Measurements from ENCODE around the gene LTC4S. TPM values are rescaled to one million over a fixed set of nuclear protein-coding genes. Genes with fewer than 3 reads are reported as not detected.

LTC4S gene
- total RNA-seq, 1 experiment from 2014 or later = 3.7 TPM

DNA sequence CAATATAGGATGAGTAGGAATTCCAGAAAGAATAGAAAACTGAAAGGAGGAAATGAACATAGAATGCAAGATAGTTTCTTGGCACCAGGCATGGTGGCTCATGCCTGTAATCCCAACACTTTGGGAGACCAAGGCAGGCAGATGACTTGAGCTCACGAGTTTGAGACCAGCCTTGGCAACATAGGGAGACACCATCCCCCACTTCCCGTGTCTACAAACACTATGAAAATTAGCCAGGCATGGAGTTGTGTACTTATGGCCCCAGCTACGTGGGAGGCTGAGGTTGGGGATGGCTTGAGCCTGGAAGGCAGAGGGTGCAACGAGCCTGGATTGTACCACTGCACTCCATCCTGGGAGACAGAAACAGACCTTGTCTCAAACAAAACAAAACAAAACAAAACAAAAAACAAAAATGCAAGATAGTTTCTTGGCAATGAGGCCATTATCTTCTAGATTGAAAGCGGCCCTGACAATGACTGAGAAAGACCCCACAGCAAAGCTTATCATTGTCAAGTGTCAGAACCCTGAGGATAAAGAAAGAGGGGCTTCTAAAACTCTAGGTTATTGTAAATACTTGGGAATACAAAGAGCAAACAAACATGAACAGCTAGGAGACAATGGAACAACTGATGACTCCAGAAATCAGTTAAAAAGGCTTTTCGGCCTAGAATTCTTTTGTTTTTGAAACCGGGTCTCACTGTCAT lies 36.1 kb downstream of the LTC4S start:
- H3K4me3 Mint-ChIP-seq = 0 out of 5 replicates have a peak overlapping the region, but pooled peaks of 1 of the 2 experiments have one; percentile 2
- Histone ChIP-seq H2BK120ac (ENCODE audit: low read depth, low read length, poor library complexity, severe bottlenecking) (no peak overlapping the region), H3K79me2 (ENCODE audit: insufficient read depth, low read length) (no peaks in the 10 kb centered on the region), H3K9ac (ENCODE audit: extremely low read depth, insufficient read length, low read length) (no peak overlapping the region), H3K9me3 (ENCODE audit: control insufficient read depth, low read depth, low read length) (no peaks in the 10 kb centered on the region), H3K23me2 (ENCODE audit: insufficient read length, low read depth, low read length, poor library complexity, severe bottlenecking) (no peaks in the 10 kb centered on the region), H2BK5ac (ENCODE audit: insufficient read length, low read length) (no peak overlapping the region), H3K4me2 (ENCODE audit: insufficient read depth, insufficient read length, low read length) (no peak overlapping the region), H2BK15ac (ENCODE audit: low read depth, low read length) (no peak overlapping the region), H4K91ac (ENCODE audit: insufficient read length, low read depth, low read length) (no peak overlapping the region), H4K20me1 (ENCODE audit: control insufficient read depth, insufficient read depth, insufficient read length) (no peaks in the 10 kb centered on the region), H3K14ac (ENCODE audit: insufficient read depth, low read length) (no peak overlapping the region), H3K27me3 (ENCODE audit: insufficient read depth, low read length) (no peaks in the 10 kb centered on the region), H3K18ac (ENCODE audit: insufficient read length, low read depth, low read length) (no peak overlapping the region), H3K4ac (ENCODE audit: low read depth, low read length) (no peak overlapping the region), H4K5ac (ENCODE audit: insufficient read length, low read depth, low read length) (no peak overlapping the region), H2BK20ac (ENCODE audit: low read depth, low read length, poor library complexity, severe bottlenecking) (no peak overlapping the region), H3K23ac (ENCODE audit: insufficient read length, low read depth, low read length) (no peak overlapping the region), H2AK5ac (ENCODE audit: insufficient read length, low read length) (no peak overlapping the region), H3K56ac (ENCODE audit: insufficient read length, low read depth, low read length) (no peak overlapping the region), H2BK12ac (ENCODE audit: insufficient read length, low read depth, low read length) (no peak overlapping the region), H4K8ac (replicated peaks; ENCODE audit: insufficient read length, low read depth, low read length) (no peak overlapping the region), H3T11ph (ENCODE audit: low read length) (no peak overlapping the region), H2AFZ (ENCODE audit: low read length) (no peak overlapping the region), H3K79me1 (ENCODE audit: insufficient read depth, low read depth, low read length, poor library complexity, severe bottlenecking) (no peaks in the 10 kb centered on the region), H3K27ac (ENCODE audit: insufficient read length, low read depth, low read length) (no peak overlapping the region), H3K4me1 (ENCODE audit: insufficient read depth, low read length) (peaks cover 9% of the 10 kb centered on the region; the same call in 1 of the 2 replicates)
- no peak for DNase-seq
- peaks cover 70 to 96% (median 92%) of the 10 kb centered on the region in 3 experiments for H3K36me3 Mint-ChIP-seq (ENCODE audit: insufficient read depth in 1 of 3, low read depth in 3 of 3)
- no peaks in the 10 kb centered on the region for H3K27me3 Mint-ChIP-seq (ENCODE audit: low read depth)
- H3K9me3 Mint-ChIP-seq = peaks cover 0 to 3% of the 10 kb centered on the region in 2 experiments; a peak in 2 of 5 replicates
- H3K4me1 Mint-ChIP-seq = peaks cover 28% of the 10 kb centered on the region in 2 experiments
- H3K27ac Mint-ChIP-seq = peak overlapping the region; percentile 7 to 78 (median 16); a peak in 2 of 7 replicates
- no peak for TF ChIP-seq CTCF (conservative IDR thresholded peaks at IDR 0.05)
- WGBS (ENCODE audit: extremely low coverage, insufficient read length, low lambda C conversion rate) = no CpG with 5 or more reads among the region's 7 CpGs

All from H9 (cell line).